ENCODE results near the gene YAP1. TPM values are rescaled to one million over a fixed set of nuclear protein-coding genes. Genes with fewer than 3 reads are reported as not detected.
A peak's percentile ranks its signal among the peaks of the same experiment; 100 is the strongest.

Gene YAP1
- total and polyA plus RNA-seq, 4 donors: 3.7 to 65.6 (median 18.3) TPM

- Histone ChIP-seq H3K27me3 (ENCODE audit: control insufficient read depth in 4 of 4, insufficient read depth in 4 of 4, low read length in 3 of 4) (no peaks in the 10 kb centered on the region), H3K9me3 (ENCODE audit: control insufficient read depth in 4 of 4, low read length in 3 of 4) (no peaks in the 10 kb centered on the region), H3K9ac (ENCODE audit: low read depth in 1 of 2, low read length in 2 of 2) (no peak overlapping the region), H3K36me3 (ENCODE audit: control insufficient read depth in 4 of 4, insufficient read depth in 3 of 4, low read depth in 1 of 4, low read length in 3 of 4) (no peaks in the 10 kb centered on the region), H3K4me1 (ENCODE audit: control insufficient read depth in 4 of 4, insufficient read depth in 4 of 4, low read length in 3 of 4) (peaks cover 0 to 8% (median 2%) of the 10 kb centered on the region in 4 donors), H3K4me3 (ENCODE audit: low read depth in 1 of 3, low read length in 3 of 3) (no peak overlapping the region), H3K27ac (ENCODE audit: low read depth in 1 of 2, low read length in 2 of 2) (no peak overlapping the region)
- WGBS: 82% methylated on average over 3 of the region's 3 CpGs
- DNase-seq (ENCODE audit: low spot score): no peak
- TF ChIP-seq ZBTB33 (IDR thresholded peaks at IDR 0.05): no peak
- TF ChIP-seq HNF4G (IDR thresholded peaks at IDR 0.05): no peak
- no peak for TF ChIP-seq FOXA1 (IDR thresholded peaks at IDR 0.05)
- TF ChIP-seq TAF1 (conservative IDR thresholded peaks at IDR 0.05): no peak
- no peak for TF ChIP-seq FOXA2 (IDR thresholded peaks at IDR 0.05)
- TF ChIP-seq JUND (IDR thresholded peaks at IDR 0.05): no peak
- TF ChIP-seq HNF4A (conservative IDR thresholded peaks at IDR 0.05): no peak
Observed at GRCh38 chr11:102108734-102109440, 1.4 kb upstream of the YAP1 start.

- no peak for DNase-seq (ENCODE audit: low spot score)
- TF ChIP-seq ZBTB33 (IDR thresholded peaks at IDR 0.05) (no peak), HNF4A (conservative IDR thresholded peaks at IDR 0.05) (no peak), EGR1 (IDR thresholded peaks at IDR 0.05; ENCODE audit: low read depth in 2 of 2) (no peak), REST (IDR thresholded peaks at IDR 0.05) (no peak), RAD21 (IDR thresholded peaks at IDR 0.05) (no peak), TAF1 (conservative IDR thresholded peaks at IDR 0.05) (no peak), CTCF (IDR thresholded peaks at IDR 0.05; ENCODE audit: low read depth, low read length, missing input control) (no peak), FOXA2 (IDR thresholded peaks at IDR 0.05) (no peak), FOXA1 (IDR thresholded peaks at IDR 0.05) (no peak), SP1 (IDR thresholded peaks at IDR 0.05) (no peak), NR2F2 (IDR thresholded peaks at IDR 0.05) (no peak)
- no peaks in the 10 kb centered on the region for H3K36me3 ChIP-seq (ENCODE audit: control insufficient read depth in 4 of 4, insufficient read depth in 3 of 4, low read depth in 1 of 4, low read length in 3 of 4)
- H3K4me3 ChIP-seq (ENCODE audit: low read depth in 1 of 3, low read length in 3 of 3): peak overlapping the region; percentile 82 to 100 (median 87)
- peaks cover 0 to 11% (median 4%) of the 10 kb centered on the region in 4 donors for H3K4me1 ChIP-seq (ENCODE audit: control insufficient read depth in 4 of 4, insufficient read depth in 4 of 4, low read length in 3 of 4)
- H3K27me3 ChIP-seq (ENCODE audit: control insufficient read depth in 4 of 4, insufficient read depth in 4 of 4, low read length in 3 of 4): no peaks in the 10 kb centered on the region
- H3K9me3 ChIP-seq (ENCODE audit: control insufficient read depth in 4 of 4, low read length in 3 of 4): no peaks in the 10 kb centered on the region
- H3K27ac ChIP-seq (ENCODE audit: low read depth in 1 of 2, low read length in 2 of 2): peak overlapping the region; percentile 85 to 98
- H3K9ac ChIP-seq (ENCODE audit: low read depth in 1 of 2, low read length in 2 of 2): peak overlapping the region in 1 of 2 donors; percentile 88
- WGBS: under 1% methylated on average over 31 of the region's 31 CpGs
Observed at GRCh38 chr11:102110761-102111010, 439 bp downstream of the YAP1 start.

Data from liver (tissue), 9 donors.